ENCODE data around the gene ITFG1.

Gene ITFG1

GRCh38 chr16:47262938-47263337 lies 197.9 kb downstream of the ITFG1 start:
- no peaks in the 10 kb centered on the region for H3K4me1 ChIP-seq (ENCODE audit: control insufficient read depth in 1 of 2, insufficient read depth in 2 of 2, low read length in 2 of 2)
- H3K9me3 ChIP-seq (ENCODE audit: control insufficient read depth in 1 of 2, low read length in 2 of 2) = no peaks in the 10 kb centered on the region
- no peak overlapping the region for H3K27ac ChIP-seq (ENCODE audit: low read depth, low read length)
- H3K36me3 ChIP-seq (ENCODE audit: control insufficient read depth in 1 of 2, insufficient read depth in 2 of 2, low read length in 2 of 2) = peaks cover 4 to 6% of the 10 kb centered on the region in 2 donors
- no peak overlapping the region for H3K9ac ChIP-seq (ENCODE audit: low read depth in 1 of 2, low read length in 2 of 2)
- H3K27me3 ChIP-seq (ENCODE audit: control insufficient read depth in 1 of 2, insufficient read depth in 2 of 2, low read length in 2 of 2) = no peaks in the 10 kb centered on the region
- H3K4me3 ChIP-seq (ENCODE audit: low read depth in 1 of 2, low read length in 2 of 2) = no peak overlapping the region

- Histone ChIP-seq H3K4me1 (ENCODE audit: control insufficient read depth in 1 of 2, insufficient read depth in 2 of 2, low read length in 2 of 2) (no peaks in the 10 kb centered on the region), H3K9me3 (ENCODE audit: control insufficient read depth in 1 of 2, low read length in 2 of 2) (no peaks in the 10 kb centered on the region), H3K4me3 (ENCODE audit: low read depth in 1 of 2, low read length in 2 of 2) (no peak overlapping the region), H3K27me3 (ENCODE audit: control insufficient read depth in 1 of 2, insufficient read depth in 2 of 2, low read length in 2 of 2) (no peaks in the 10 kb centered on the region), H3K9ac (ENCODE audit: low read depth in 1 of 2, low read length in 2 of 2) (no peak overlapping the region), H3K27ac (ENCODE audit: low read depth, low read length) (no peak overlapping the region), H3K36me3 (ENCODE audit: control insufficient read depth in 1 of 2, insufficient read depth in 2 of 2, low read length in 2 of 2) (peaks cover 4 to 13% of the 10 kb centered on the region in 2 donors)
Observed at GRCh38 chr16:47260503-47260902, 200.4 kb downstream of the ITFG1 start.

GRCh38 chr16:47258874-47259461 lies 201.9 kb downstream of the ITFG1 start:
- Histone ChIP-seq H3K4me3 (ENCODE audit: low read depth in 1 of 2, low read length in 2 of 2) (no peak overlapping the region), H3K36me3 (ENCODE audit: control insufficient read depth in 1 of 2, insufficient read depth in 2 of 2, low read length in 2 of 2) (peaks cover 4 to 13% of the 10 kb centered on the region in 2 donors), H3K9ac (ENCODE audit: low read depth in 1 of 2, low read length in 2 of 2) (no peak overlapping the region)

DNA sequence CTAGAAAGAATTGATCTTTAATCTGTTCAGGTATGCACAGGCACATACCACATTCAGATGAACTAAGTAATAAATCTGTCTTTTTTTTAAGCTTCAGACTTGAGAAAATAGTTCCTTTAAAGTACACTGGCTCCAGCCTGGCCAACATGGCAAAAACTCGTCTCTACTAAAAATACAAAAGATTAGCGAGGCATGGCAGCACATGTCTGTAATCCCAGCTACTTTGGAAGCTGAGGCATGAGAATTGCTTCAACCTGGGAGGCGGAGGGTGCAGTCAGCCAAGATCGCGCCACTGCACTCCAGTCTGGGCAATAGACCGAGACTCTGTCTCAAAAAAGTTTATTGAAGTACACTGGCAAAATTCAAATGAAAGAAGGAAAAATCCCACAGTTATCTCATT lies 206.1 kb downstream of the ITFG1 start:
- H3K27me3 ChIP-seq (ENCODE audit: control insufficient read depth in 1 of 2, insufficient read depth in 2 of 2, low read length in 2 of 2) = no peaks in the 10 kb centered on the region
- no peaks in the 10 kb centered on the region for H3K4me1 ChIP-seq (ENCODE audit: control insufficient read depth in 1 of 2, insufficient read depth in 2 of 2, low read length in 2 of 2)
- H3K9ac ChIP-seq (ENCODE audit: low read depth in 1 of 2, low read length in 2 of 2) = no peak overlapping the region
- peaks cover 0 to 11% of the 10 kb centered on the region in 2 donors for H3K36me3 ChIP-seq (ENCODE audit: control insufficient read depth in 1 of 2, insufficient read depth in 2 of 2, low read length in 2 of 2)
- no peak overlapping the region for H3K27ac ChIP-seq (ENCODE audit: low read depth, low read length)
- no peaks in the 10 kb centered on the region for H3K9me3 ChIP-seq (ENCODE audit: control insufficient read depth in 1 of 2, low read length in 2 of 2)
- no peak overlapping the region for H3K4me3 ChIP-seq (ENCODE audit: low read depth in 1 of 2, low read length in 2 of 2)

More at GRCh38 chr16:47258874-47259461, 201.9 kb downstream of the ITFG1 start:
- Histone ChIP-seq H3K27me3 (ENCODE audit: control insufficient read depth in 1 of 2, insufficient read depth in 2 of 2, low read length in 2 of 2) (no peaks in the 10 kb centered on the region), H3K27ac (ENCODE audit: low read depth, low read length) (no peak overlapping the region), H3K9me3 (ENCODE audit: control insufficient read depth in 1 of 2, low read length in 2 of 2) (no peaks in the 10 kb centered on the region), H3K4me1 (ENCODE audit: control insufficient read depth in 1 of 2, insufficient read depth in 2 of 2, low read length in 2 of 2) (no peaks in the 10 kb centered on the region)

DNA sequence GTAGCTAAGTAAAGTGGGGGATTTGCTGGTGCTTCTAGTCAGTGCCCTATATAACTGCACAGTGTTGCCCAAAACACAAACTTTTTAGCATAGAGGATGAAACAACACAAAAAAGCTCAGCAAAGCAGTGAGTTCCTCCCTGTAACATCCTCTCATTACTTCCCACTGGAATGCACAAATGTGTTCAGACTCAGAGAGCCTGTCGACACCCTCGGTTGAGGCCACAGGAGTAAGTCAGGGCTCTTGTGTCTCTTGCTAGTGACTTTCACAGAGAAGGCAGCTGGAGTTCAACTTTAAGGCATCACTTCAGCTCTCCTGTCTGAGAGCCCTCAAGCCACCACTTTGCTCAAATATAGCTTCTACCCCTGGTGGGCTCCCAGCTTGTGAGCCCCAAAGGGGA lies 209.9 kb downstream of the ITFG1 start:
- no peaks in the 10 kb centered on the region for H3K4me1 ChIP-seq (ENCODE audit: control insufficient read depth in 1 of 2, insufficient read depth in 2 of 2, low read length in 2 of 2)
- no peak overlapping the region for H3K27ac ChIP-seq (ENCODE audit: low read depth, low read length)
- no peaks in the 10 kb centered on the region for H3K27me3 ChIP-seq (ENCODE audit: control insufficient read depth in 1 of 2, insufficient read depth in 2 of 2, low read length in 2 of 2)
- no peaks in the 10 kb centered on the region for H3K9me3 ChIP-seq (ENCODE audit: control insufficient read depth in 1 of 2, low read length in 2 of 2)
- no peak overlapping the region for H3K4me3 ChIP-seq (ENCODE audit: low read depth in 1 of 2, low read length in 2 of 2)
- H3K36me3 ChIP-seq (ENCODE audit: control insufficient read depth in 1 of 2, insufficient read depth in 2 of 2, low read length in 2 of 2) = peaks cover 0 to 2% of the 10 kb centered on the region in 2 donors
- H3K9ac ChIP-seq (ENCODE audit: low read depth in 1 of 2, low read length in 2 of 2) = no peak overlapping the region

- H3K4me3 ChIP-seq (ENCODE audit: low read depth in 1 of 2, low read length in 2 of 2) = no peak overlapping the region
- H3K36me3 ChIP-seq (ENCODE audit: control insufficient read depth in 1 of 2, insufficient read depth in 2 of 2, low read length in 2 of 2) = peaks cover 0 to 2% of the 10 kb centered on the region in 2 donors
- no peaks in the 10 kb centered on the region for H3K4me1 ChIP-seq (ENCODE audit: control insufficient read depth in 1 of 2, insufficient read depth in 2 of 2, low read length in 2 of 2)
- no peaks in the 10 kb centered on the region for H3K27me3 ChIP-seq (ENCODE audit: control insufficient read depth in 1 of 2, insufficient read depth in 2 of 2, low read length in 2 of 2)
- H3K9me3 ChIP-seq (ENCODE audit: control insufficient read depth in 1 of 2, low read length in 2 of 2) = no peaks in the 10 kb centered on the region
- no peak overlapping the region for H3K27ac ChIP-seq (ENCODE audit: low read depth, low read length)
- H3K9ac ChIP-seq (ENCODE audit: low read depth in 1 of 2, low read length in 2 of 2) = no peak overlapping the region
Observed at GRCh38 chr16:47247690-47248089, 213.2 kb downstream of the ITFG1 start.

DNA sequence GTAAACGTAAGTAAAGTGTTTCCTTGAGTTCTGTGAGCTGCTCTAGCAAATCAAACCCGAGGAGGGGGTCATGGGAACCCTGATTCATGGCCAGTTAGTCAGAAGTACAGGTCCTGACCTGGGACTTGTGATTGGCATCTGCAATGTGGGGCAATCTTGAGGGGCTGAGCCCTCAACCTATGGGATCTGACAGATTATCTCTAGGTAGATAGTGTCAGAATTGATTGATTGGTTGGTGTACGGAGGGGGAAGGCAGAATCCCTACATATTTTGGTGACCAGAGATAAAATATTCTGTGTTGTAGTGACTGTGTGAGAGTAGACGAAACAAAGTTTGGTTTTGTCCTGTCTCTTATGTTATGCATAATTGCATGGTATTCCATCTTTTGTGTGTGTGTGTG lies 216.7 kb downstream of the ITFG1 start:
- Histone ChIP-seq H3K4me1 (ENCODE audit: control insufficient read depth in 1 of 2, insufficient read depth in 2 of 2, low read length in 2 of 2) (no peaks in the 10 kb centered on the region), H3K9me3 (ENCODE audit: control insufficient read depth in 1 of 2, low read length in 2 of 2) (no peaks in the 10 kb centered on the region), H3K36me3 (ENCODE audit: control insufficient read depth in 1 of 2, insufficient read depth in 2 of 2, low read length in 2 of 2) (no peaks in the 10 kb centered on the region), H3K27me3 (ENCODE audit: control insufficient read depth in 1 of 2, insufficient read depth in 2 of 2, low read length in 2 of 2) (no peaks in the 10 kb centered on the region), H3K9ac (ENCODE audit: low read depth in 1 of 2, low read length in 2 of 2) (no peak overlapping the region), H3K27ac (ENCODE audit: low read depth, low read length) (no peak overlapping the region), H3K4me3 (ENCODE audit: low read depth in 1 of 2, low read length in 2 of 2) (no peak overlapping the region)

- no peaks in the 10 kb centered on the region for H3K27me3 ChIP-seq (ENCODE audit: control insufficient read depth in 1 of 2, insufficient read depth in 2 of 2, low read length in 2 of 2)
- peaks cover 0 to under 1% of the 10 kb centered on the region in 2 donors for H3K36me3 ChIP-seq (ENCODE audit: control insufficient read depth in 1 of 2, insufficient read depth in 2 of 2, low read length in 2 of 2)
- no peak overlapping the region for H3K4me3 ChIP-seq (ENCODE audit: low read depth in 1 of 2, low read length in 2 of 2)
- H3K9me3 ChIP-seq (ENCODE audit: control insufficient read depth in 1 of 2, low read length in 2 of 2) = no peaks in the 10 kb centered on the region
- H3K9ac ChIP-seq (ENCODE audit: low read depth in 1 of 2, low read length in 2 of 2) = no peak overlapping the region
- no peaks in the 10 kb centered on the region for H3K4me1 ChIP-seq (ENCODE audit: control insufficient read depth in 1 of 2, insufficient read depth in 2 of 2, low read length in 2 of 2)
- H3K27ac ChIP-seq (ENCODE audit: low read depth, low read length) = no peak overlapping the region
Observed at GRCh38 chr16:47241061-47241460, 219.8 kb downstream of the ITFG1 start.

- Histone ChIP-seq H3K9ac (ENCODE audit: low read depth in 1 of 2, low read length in 2 of 2) (no peak overlapping the region), H3K36me3 (ENCODE audit: control insufficient read depth in 1 of 2, insufficient read depth in 2 of 2, low read length in 2 of 2) (peaks cover 0 to 3% of the 10 kb centered on the region in 2 donors), H3K27ac (ENCODE audit: low read depth, low read length) (no peak overlapping the region), H3K4me1 (ENCODE audit: control insufficient read depth in 1 of 2, insufficient read depth in 2 of 2, low read length in 2 of 2) (no peaks in the 10 kb centered on the region), H3K27me3 (ENCODE audit: control insufficient read depth in 1 of 2, insufficient read depth in 2 of 2, low read length in 2 of 2) (no peaks in the 10 kb centered on the region), H3K4me3 (ENCODE audit: low read depth in 1 of 2, low read length in 2 of 2) (no peak overlapping the region), H3K9me3 (ENCODE audit: control insufficient read depth in 1 of 2, low read length in 2 of 2) (no peaks in the 10 kb centered on the region)
Observed at GRCh38 chr16:47236716-47237115, 224.1 kb downstream of the ITFG1 start.

GRCh38 chr16:47230296-47230695 lies 230.6 kb downstream of the ITFG1 start:
- H3K4me1 ChIP-seq (ENCODE audit: control insufficient read depth in 1 of 2, insufficient read depth in 2 of 2, low read length in 2 of 2) = no peaks in the 10 kb centered on the region
- no peaks in the 10 kb centered on the region for H3K9me3 ChIP-seq (ENCODE audit: control insufficient read depth in 1 of 2, low read length in 2 of 2)
- peaks cover 0 to 3% of the 10 kb centered on the region in 2 donors for H3K36me3 ChIP-seq (ENCODE audit: control insufficient read depth in 1 of 2, insufficient read depth in 2 of 2, low read length in 2 of 2)
- no peak overlapping the region for H3K9ac ChIP-seq (ENCODE audit: low read depth in 1 of 2, low read length in 2 of 2)
- no peak overlapping the region for H3K4me3 ChIP-seq (ENCODE audit: low read depth in 1 of 2, low read length in 2 of 2)
- no peak overlapping the region for H3K27ac ChIP-seq (ENCODE audit: low read depth, low read length)
- H3K27me3 ChIP-seq (ENCODE audit: control insufficient read depth in 1 of 2, insufficient read depth in 2 of 2, low read length in 2 of 2) = no peaks in the 10 kb centered on the region

Measured in duodenal mucosa (tissue), 2 donors.